Fibroblast of lung (primary cell): ENCODE measurements around the gene SF3B1. TPM values are rescaled to one million over a fixed set of nuclear protein-coding genes. Genes with fewer than 3 reads are reported as not detected.

Source experiments
- DNase-seq, 2 donors: peaks; one replicate each; pipeline versions ENCODE4 v3.0.0 to v3.0.0-alpha.2; 2010; ENCODE audit warnings: low read depth in 2 of 2
- H2AFZ ChIP-seq: 2 replicates; pipeline ENCODE4 v1.5.1; 2012; ENCODE audit warnings: low read length, control low read depth, inconsistent platforms
- H3K27ac ChIP-seq: 2 replicates; pipeline ENCODE4 v1.5.1; 2011; ENCODE audit warnings: low read length, control low read depth; ENCODE audit not compliant: insufficient read depth
- H3K27me3 ChIP-seq: 2 replicates; pipeline ENCODE4 v1.5.1; 2011; ENCODE audit warnings: mild to moderate bottlenecking, low read length; ENCODE audit not compliant: control insufficient read depth, insufficient read depth
- H3K36me3 ChIP-seq: 2 replicates; pipeline ENCODE4 v1.5.1; 2011; ENCODE audit warnings: low read length; ENCODE audit not compliant: control insufficient read depth, insufficient read depth
- H3K4me1 ChIP-seq: 2 replicates; pipeline ENCODE4 v1.5.1; 2011; ENCODE audit warnings: low read length; ENCODE audit not compliant: control insufficient read depth, insufficient read depth; ENCODE audit errors: extremely low read depth
- H3K4me2 ChIP-seq: 2 replicates; pipeline ENCODE4 v1.5.1; 2011; ENCODE audit warnings: low read length, control low read depth; ENCODE audit not compliant: insufficient read depth; ENCODE audit errors: extremely low read depth
- H3K4me3 ChIP-seq, 4 experiments: fragments of 200-600 bp in 1 of 4; sonication (generic) in 1 of 4; replicated peaks in 1 of 4; 2 replicates each; pipeline ENCODE4 v1.5.1; 2011 to 2016; ENCODE audit warnings: low read length in 4 of 4, low read depth in 3 of 4, mild to moderate bottlenecking in 3 of 4, control low read depth in 2 of 4, inconsistent platforms in 1 of 4, mixed read lengths in 1 of 4; ENCODE audit not compliant: insufficient read depth in 1 of 4; ENCODE audit errors: control extremely low read depth in 1 of 4
- H3K79me2 ChIP-seq: 2 replicates; pipeline ENCODE4 v1.5.1; 2012; ENCODE audit warnings: mild to moderate bottlenecking, low read length, inconsistent platforms; ENCODE audit not compliant: control insufficient read depth, insufficient read depth
- H3K9ac ChIP-seq: 2 replicates; pipeline ENCODE4 v1.5.1; 2011; ENCODE audit warnings: mild to moderate bottlenecking, low read length, control low read depth; ENCODE audit not compliant: insufficient read depth
- H3K9me3 ChIP-seq: 2 replicates; pipeline ENCODE4 v1.5.1; 2012; ENCODE audit warnings: low read depth, low read length; ENCODE audit not compliant: control insufficient read depth, insufficient read depth
- H4K20me1 ChIP-seq: 2 replicates; pipeline ENCODE4 v1.5.1; 2011; ENCODE audit warnings: low read length; ENCODE audit not compliant: control insufficient read depth, insufficient read depth; ENCODE audit errors: extremely low read depth
- EZH2 ChIP-seq: IDR thresholded peaks from 2 replicates; pipeline ENCODE4 v1.5.1; 2012; ENCODE audit warnings: low read length, control low read depth, mild to moderate bottlenecking; ENCODE audit errors: missing control alignments
- polyA plus RNA-seq, 2 donors: library from polyadenylated mRNA; depleted of rRNA in 1 of 2; stranded (reverse) in 1 of 2; unstranded in 1 of 2; fragments of >200 nt; gene quantifications; 2 replicates each; pipeline ENCODE4 v1.2.1, GENCODE V29; 2011 to 2012; ENCODE audit warnings: missing spikeins in 1 of 2
- total RNA-seq: library from RNA; depleted of rRNA; stranded (reverse); fragments of >200 nt; gene quantifications from 2 replicates; pipeline ENCODE4 v1.2.1, GENCODE V29; 2014
- TF ChIP-seq, protein P1 (sequence below), 2 donors: IDR thresholded peaks in 1 of 2; conservative IDR thresholded peaks in 1 of 2; 1 replicate in 1 of 2; 2 replicates in 1 of 2; pipeline ENCODE4 v1.5.1; 2011 to 2012; ENCODE audit warnings: low read length in 2 of 2, control low read depth in 1 of 2, inconsistent platforms in 1 of 2, low read depth in 1 of 2, mild to moderate bottlenecking in 1 of 2

SF3B1 gene
- total and polyA plus RNA-seq, 2 donors (not counting 1 experiment from before 2014, with no cell fraction given): 195 to 509 TPM

GRCh38 chr2:197461057-197461456 is 26.2 kb upstream of the SF3B1 start:
- peaks cover 7% of the 10 kb centered on the region for H3K4me1 ChIP-seq
- H2AFZ ChIP-seq: no peak overlapping the region
- peaks cover 7% of the 10 kb centered on the region for H3K36me3 ChIP-seq
- H3K27ac ChIP-seq: no peak overlapping the region
- H3K4me3 ChIP-seq: no peak overlapping the region
- no peaks in the 10 kb centered on the region for H3K9me3 ChIP-seq
- H4K20me1 ChIP-seq: no peaks in the 10 kb centered on the region
- H3K4me2 ChIP-seq: peak overlapping the region; percentile 25
- TF ChIP-seq, protein P1, sequence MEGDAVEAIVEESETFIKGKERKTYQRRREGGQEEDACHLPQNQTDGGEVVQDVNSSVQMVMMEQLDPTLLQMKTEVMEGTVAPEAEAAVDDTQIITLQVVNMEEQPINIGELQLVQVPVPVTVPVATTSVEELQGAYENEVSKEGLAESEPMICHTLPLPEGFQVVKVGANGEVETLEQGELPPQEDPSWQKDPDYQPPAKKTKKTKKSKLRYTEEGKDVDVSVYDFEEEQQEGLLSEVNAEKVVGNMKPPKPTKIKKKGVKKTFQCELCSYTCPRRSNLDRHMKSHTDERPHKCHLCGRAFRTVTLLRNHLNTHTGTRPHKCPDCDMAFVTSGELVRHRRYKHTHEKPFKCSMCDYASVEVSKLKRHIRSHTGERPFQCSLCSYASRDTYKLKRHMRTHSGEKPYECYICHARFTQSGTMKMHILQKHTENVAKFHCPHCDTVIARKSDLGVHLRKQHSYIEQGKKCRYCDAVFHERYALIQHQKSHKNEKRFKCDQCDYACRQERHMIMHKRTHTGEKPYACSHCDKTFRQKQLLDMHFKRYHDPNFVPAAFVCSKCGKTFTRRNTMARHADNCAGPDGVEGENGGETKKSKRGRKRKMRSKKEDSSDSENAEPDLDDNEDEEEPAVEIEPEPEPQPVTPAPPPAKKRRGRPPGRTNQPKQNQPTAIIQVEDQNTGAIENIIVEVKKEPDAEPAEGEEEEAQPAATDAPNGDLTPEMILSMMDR (conservative IDR thresholded peaks at IDR 0.05 in 1 of 2, IDR thresholded peaks at IDR 0.05 in 1 of 2; ENCODE audit: low read depth in 1 of 2, low read length in 2 of 2): no peak
- no peak for TF ChIP-seq EZH2
- peaks cover 48% of the 10 kb centered on the region for H3K79me2 ChIP-seq
- peak; percentile 34 to 41 for DNase-seq
- no peaks in the 10 kb centered on the region for H3K27me3 ChIP-seq
- no peak overlapping the region for H3K9ac ChIP-seq

- TF ChIP-seq, protein P1 (conservative IDR thresholded peaks at IDR 0.05 in 1 of 2, IDR thresholded peaks at IDR 0.05 in 1 of 2; ENCODE audit: low read depth in 1 of 2, low read length in 2 of 2): no peak
- no peak for TF ChIP-seq EZH2
- no peak overlapping the region for H3K27ac ChIP-seq
- H3K4me2 ChIP-seq: no peak overlapping the region
- peaks cover 7% of the 10 kb centered on the region for H3K4me1 ChIP-seq
- peaks cover 6% of the 10 kb centered on the region for H3K36me3 ChIP-seq
- no peak overlapping the region for H2AFZ ChIP-seq
- no peaks in the 10 kb centered on the region for H3K27me3 ChIP-seq
- H4K20me1 ChIP-seq: no peaks in the 10 kb centered on the region
- H3K4me3 ChIP-seq: no peak overlapping the region
- H3K9me3 ChIP-seq: no peaks in the 10 kb centered on the region
- no peak overlapping the region for H3K9ac ChIP-seq
- H3K79me2 ChIP-seq: peaks cover 52% of the 10 kb centered on the region
- no peak for DNase-seq
These were observed 25.8 kb upstream of the SF3B1 start for GRCh38 chr2:197460649-197461048.

DNA sequence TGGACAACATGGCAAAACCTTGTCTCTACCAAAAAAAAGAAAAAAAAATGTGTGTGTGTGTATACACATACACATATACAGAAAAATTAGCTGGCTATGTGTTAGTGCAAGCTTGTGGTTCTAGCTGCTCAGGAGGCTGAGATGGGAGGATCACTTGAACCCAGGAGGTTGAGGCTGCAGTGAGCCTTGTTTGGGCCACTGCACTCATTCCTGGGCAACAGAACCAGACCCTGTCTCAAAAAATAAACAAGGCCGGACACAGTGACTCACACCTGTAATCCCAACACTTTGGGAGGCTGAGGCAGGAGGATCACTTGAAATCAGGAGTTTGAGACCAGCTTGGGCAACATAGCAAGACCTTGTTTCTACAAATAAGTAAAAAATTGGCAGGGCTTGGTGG is 20.6 kb upstream of the SF3B1 start:
- DNase-seq: no peak
- peaks cover 3% of the 10 kb centered on the region for H3K4me1 ChIP-seq
- peaks cover 59% of the 10 kb centered on the region for H3K79me2 ChIP-seq
- peak overlapping the region in 2 of 4 experiments; percentile 9 to 95 for H3K4me3 ChIP-seq
- TF ChIP-seq, protein P1 (conservative IDR thresholded peaks at IDR 0.05 in 1 of 2, IDR thresholded peaks at IDR 0.05 in 1 of 2; ENCODE audit: low read depth in 1 of 2, low read length in 2 of 2): no peak
- no peak for TF ChIP-seq EZH2
- H3K36me3 ChIP-seq: no peaks in the 10 kb centered on the region
- H3K9ac ChIP-seq: no peak overlapping the region
- no peak overlapping the region for H2AFZ ChIP-seq
- no peaks in the 10 kb centered on the region for H3K27me3 ChIP-seq
- H3K27ac ChIP-seq: no peak overlapping the region
- H4K20me1 ChIP-seq: no peaks in the 10 kb centered on the region
- H3K4me2 ChIP-seq: peak overlapping the region; percentile 74
- no peaks in the 10 kb centered on the region for H3K9me3 ChIP-seq
